Gastroesophageal sphincter (tissue), 4 donors: ENCODE results near the gene MYLK4. TPM values are rescaled to one million over a fixed set of nuclear protein-coding genes. Genes with fewer than 3 reads are reported as not detected.

Experiments
- ATAC-seq: fragments of 150-250 bp; one replicate; pipeline ENCODE4 v1.9.1; 2016; ENCODE audit warnings: mild to moderate bottlenecking, moderate library complexity
- H3K27ac ChIP-seq, 4 donors: fragments of 200-600 bp; sonication (generic) in 3 of 4; 1 replicate in 3 of 4; 2 replicates in 1 of 4; pipeline ENCODE4 v1.5.1; 2016 to 2019
- H3K27me3 ChIP-seq: fragments of 200-600 bp; sonication (generic); one replicate; pipeline ENCODE4 v1.5.1; 2019
- H3K36me3 ChIP-seq, 2 donors: fragments of 200-600 bp; sonication (generic); one replicate each; pipeline ENCODE4 v1.5.1; 2019; ENCODE audit warnings: control low read depth in 1 of 2
- H3K4me1 ChIP-seq, 3 donors: fragments of 200-600 bp; sonication (generic); 1 replicate in 2 of 3; 2 replicates in 1 of 3; pipeline ENCODE4 v1.5.1; 2016 to 2019; ENCODE audit warnings: control low read depth in 2 of 3
- H3K4me3 ChIP-seq, 2 donors: fragments of 200-600 bp; sonication (generic); one replicate each; pipeline ENCODE4 v1.5.1; 2019; ENCODE audit warnings: mild to moderate bottlenecking in 1 of 2, moderate library complexity in 1 of 2
- H3K9me3 ChIP-seq, 3 donors: fragments of 200-600 bp; sonication (generic); one replicate each; pipeline ENCODE4 v1.5.1; 2017 to 2019; ENCODE audit warnings: control low read depth in 2 of 3
- EP300 ChIP-seq: sonication (generic); formaldehyde crosslinking; IDR thresholded peaks from one replicate; pipeline ENCODE4 v1.6.1; 2017; ENCODE audit warnings: antibody characterized with exemption, mild to moderate bottlenecking
- POLR2A ChIP-seq, 2 donors: fragments of 450-650 bp; IDR thresholded peaks; one replicate each; pipeline ENCODE4 v1.6.1; 2017; ENCODE audit warnings: antibody characterized with exemption in 2 of 2, mild to moderate bottlenecking in 2 of 2, moderate library complexity in 1 of 2
- POLR2AphosphoS5 ChIP-seq: sonication (generic); formaldehyde crosslinking; IDR thresholded peaks from one replicate; pipeline ENCODE4 v1.6.1; 2017; ENCODE audit warnings: antibody characterized with exemption
- WGBS, 2 donors: methylation state at CpG; one replicate each; pipeline ENCODE4 v1.1.5; 2018; ENCODE audit warnings: low coverage in 1 of 2; 5-methylcytosine and 5-hydroxymethylcytosine counted together
- total RNA-seq, 4 donors: library from RNA; depleted of rRNA; stranded (reverse); fragments of >200 nt; gene quantifications; one replicate each; pipeline ENCODE4 v1.1.0, GENCODE V29; 2016
- TF ChIP-seq, protein P1 (sequence below), 4 experiments: fragments of 200-600 bp in 2 of 4; fragments of 450-650 bp in 2 of 4; sonication (generic) in 1 of 4; IDR thresholded peaks; one replicate each; pipeline ENCODE4 v1.5.1; 2017 to 2019; ENCODE audit warnings: antibody characterized with exemption in 4 of 4, mild to moderate bottlenecking in 2 of 4, moderate library complexity in 2 of 4

Gene MYLK4
- total RNA-seq, 4 donors from 2014 or later, result 0.31 to 1.2 (median 0.56) TPM

DNA sequence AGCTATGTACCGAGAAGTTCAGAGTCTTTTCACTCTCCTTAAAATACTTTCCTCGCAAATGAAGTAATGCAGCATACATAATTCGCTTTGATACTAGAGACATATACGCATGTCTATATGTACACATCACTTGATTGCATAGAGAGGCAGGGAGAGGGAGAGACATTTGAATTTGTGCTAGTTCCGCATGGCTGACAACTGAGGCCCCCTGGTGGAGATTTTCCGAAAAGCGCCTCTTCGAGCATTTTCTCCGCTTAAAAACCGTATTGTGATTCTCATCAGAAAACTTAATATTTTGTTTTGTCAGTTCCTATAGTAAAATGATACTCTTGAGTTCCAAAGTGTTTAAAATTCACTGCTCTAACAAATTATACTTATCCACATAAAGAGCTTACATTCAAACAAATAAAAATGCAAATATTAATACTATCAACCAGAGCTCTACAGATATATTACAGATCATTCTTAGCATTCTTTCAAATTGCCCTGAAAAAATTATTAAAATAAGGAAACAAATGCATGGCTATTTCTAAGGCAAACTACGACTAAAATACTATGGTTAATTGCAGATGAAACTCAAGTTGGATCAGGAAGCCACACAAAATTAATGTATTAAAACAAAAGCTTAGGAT, 637 bp downstream of the MYLK4 start:
- H3K36me3 ChIP-seq, result no peaks in the 10 kb centered on the region
- H3K4me1 ChIP-seq, result peaks cover 0 to 5% (median 0%) of the 10 kb centered on the region in 3 donors
- TF ChIP-seq EP300 (no peak), POLR2AphosphoS5 (no peak), POLR2A (IDR thresholded peaks at IDR 0.05) (no peak)
- TF ChIP-seq, protein P1, sequence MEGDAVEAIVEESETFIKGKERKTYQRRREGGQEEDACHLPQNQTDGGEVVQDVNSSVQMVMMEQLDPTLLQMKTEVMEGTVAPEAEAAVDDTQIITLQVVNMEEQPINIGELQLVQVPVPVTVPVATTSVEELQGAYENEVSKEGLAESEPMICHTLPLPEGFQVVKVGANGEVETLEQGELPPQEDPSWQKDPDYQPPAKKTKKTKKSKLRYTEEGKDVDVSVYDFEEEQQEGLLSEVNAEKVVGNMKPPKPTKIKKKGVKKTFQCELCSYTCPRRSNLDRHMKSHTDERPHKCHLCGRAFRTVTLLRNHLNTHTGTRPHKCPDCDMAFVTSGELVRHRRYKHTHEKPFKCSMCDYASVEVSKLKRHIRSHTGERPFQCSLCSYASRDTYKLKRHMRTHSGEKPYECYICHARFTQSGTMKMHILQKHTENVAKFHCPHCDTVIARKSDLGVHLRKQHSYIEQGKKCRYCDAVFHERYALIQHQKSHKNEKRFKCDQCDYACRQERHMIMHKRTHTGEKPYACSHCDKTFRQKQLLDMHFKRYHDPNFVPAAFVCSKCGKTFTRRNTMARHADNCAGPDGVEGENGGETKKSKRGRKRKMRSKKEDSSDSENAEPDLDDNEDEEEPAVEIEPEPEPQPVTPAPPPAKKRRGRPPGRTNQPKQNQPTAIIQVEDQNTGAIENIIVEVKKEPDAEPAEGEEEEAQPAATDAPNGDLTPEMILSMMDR (IDR thresholded peaks at IDR 0.05), result peak; percentile 73 to 85 (median 76)
- H3K27ac ChIP-seq, result no peak overlapping the region
- H3K9me3 ChIP-seq, result no peaks in the 10 kb centered on the region
- H3K4me3 ChIP-seq, result no peak overlapping the region
- 2 to 5% methylated on average over 11 of the region's 11 CpGs for WGBS, 2 donors
- H3K27me3 ChIP-seq, result no peaks in the 10 kb centered on the region
- ATAC-seq, result no peak

DNA sequence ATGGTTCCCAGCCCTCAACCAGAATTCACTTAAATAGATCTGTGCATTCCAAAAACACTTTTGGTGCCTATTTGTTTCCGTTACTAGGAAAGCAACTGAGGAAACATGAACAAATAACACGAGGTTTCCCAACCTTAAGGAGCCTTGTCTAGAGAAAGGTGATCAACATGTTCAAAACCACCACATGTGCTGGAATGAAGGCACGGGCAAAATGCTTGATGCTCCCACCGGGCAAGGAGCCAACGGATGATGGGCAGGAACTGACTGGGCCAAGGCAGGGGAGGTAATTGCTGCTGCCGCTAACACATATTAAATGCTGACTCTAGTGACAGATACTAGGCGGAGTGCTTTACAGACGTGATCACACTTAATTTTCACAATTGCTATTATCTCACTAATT, 2.5 kb downstream of the MYLK4 start:
- 81% methylated on average over 8 of the region's 8 CpGs for WGBS, 2 donors
- ATAC-seq, result no peak
- Histone ChIP-seq H3K4me3 (no peak overlapping the region), H3K27me3 (no peaks in the 10 kb centered on the region), H3K9me3 (no peaks in the 10 kb centered on the region), H3K27ac (no peak overlapping the region), H3K4me1 (peaks cover 0 to 18% (median 0%) of the 10 kb centered on the region in 3 donors), H3K36me3 (no peaks in the 10 kb centered on the region)
- no peak for TF ChIP-seq EP300
- TF ChIP-seq POLR2A (IDR thresholded peaks at IDR 0.05), result no peak
- TF ChIP-seq, protein P1 (IDR thresholded peaks at IDR 0.05), result no peak
- no peak for TF ChIP-seq POLR2AphosphoS5

DNA sequence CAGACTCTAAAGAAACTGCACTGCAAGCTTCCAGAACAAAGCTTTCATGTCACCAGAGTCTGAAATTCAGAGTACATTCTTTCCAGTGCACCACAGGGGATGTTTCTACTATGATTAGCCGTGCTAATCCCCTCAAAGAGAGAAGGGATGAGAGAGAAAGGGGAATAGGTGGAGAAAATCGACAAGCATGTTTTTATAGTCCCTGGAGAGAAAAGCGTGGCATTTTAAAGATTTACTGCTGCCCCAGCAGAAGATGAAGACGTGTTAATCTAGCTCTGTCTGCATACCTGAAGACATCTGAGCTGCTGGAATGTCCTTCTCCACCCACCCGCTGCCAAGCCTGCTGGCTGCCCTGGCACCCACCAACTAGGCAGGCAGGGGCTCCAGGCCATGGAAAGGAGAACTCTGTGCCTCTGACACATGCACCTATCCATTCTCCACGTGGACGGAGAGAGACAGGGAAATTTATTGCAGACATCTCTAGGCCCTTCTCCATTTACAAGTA, 4.1 kb downstream of the MYLK4 start:
- Histone ChIP-seq H3K36me3 (no peaks in the 10 kb centered on the region), H3K27me3 (no peaks in the 10 kb centered on the region), H3K27ac (no peak overlapping the region), H3K4me3 (no peak overlapping the region), H3K9me3 (no peaks in the 10 kb centered on the region), H3K4me1 (peaks cover 0 to 18% (median 0%) of the 10 kb centered on the region in 3 donors)
- TF ChIP-seq EP300 (no peak), POLR2A (IDR thresholded peaks at IDR 0.05) (no peak), POLR2AphosphoS5 (no peak)
- TF ChIP-seq, protein P1 (IDR thresholded peaks at IDR 0.05), result no peak
- 49 to 64% methylated on average over 2 to 5 of the region's 7 CpGs for WGBS, 2 donors
- ATAC-seq, result no peak

DNA sequence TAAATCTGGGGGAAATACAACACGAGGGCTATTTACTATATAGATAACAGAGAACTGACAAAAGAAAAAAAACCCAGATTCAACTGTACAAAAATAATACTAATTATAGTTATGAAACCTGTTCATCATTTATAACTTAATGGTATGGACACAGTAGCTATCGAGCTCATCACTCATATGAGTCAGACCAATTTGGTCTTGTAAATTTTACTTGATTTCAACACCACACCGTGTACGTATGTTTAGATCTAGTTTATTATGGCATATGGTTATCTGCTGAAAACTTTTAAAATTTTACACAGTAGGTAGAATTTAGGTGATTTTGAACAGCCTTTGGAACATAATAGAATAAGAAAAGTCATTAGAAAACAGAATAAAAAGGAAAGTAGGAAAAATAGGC, 5.5 kb downstream of the MYLK4 start:
- no peaks in the 10 kb centered on the region for H3K36me3 ChIP-seq
- H3K27me3 ChIP-seq, result no peaks in the 10 kb centered on the region
- no peak overlapping the region for H3K4me3 ChIP-seq
- no peak overlapping the region for H3K27ac ChIP-seq
- ATAC-seq, result no peak
- WGBS, 2 donors, result 86 to 93% methylated on average over 4 of the region's 4 CpGs
- TF ChIP-seq POLR2AphosphoS5 (no peak), EP300 (no peak), POLR2A (IDR thresholded peaks at IDR 0.05) (no peak)
- TF ChIP-seq, protein P1 (IDR thresholded peaks at IDR 0.05), result no peak
- H3K4me1 ChIP-seq, result peaks cover 0 to 18% (median 0%) of the 10 kb centered on the region in 3 donors
- H3K9me3 ChIP-seq, result no peaks in the 10 kb centered on the region

DNA sequence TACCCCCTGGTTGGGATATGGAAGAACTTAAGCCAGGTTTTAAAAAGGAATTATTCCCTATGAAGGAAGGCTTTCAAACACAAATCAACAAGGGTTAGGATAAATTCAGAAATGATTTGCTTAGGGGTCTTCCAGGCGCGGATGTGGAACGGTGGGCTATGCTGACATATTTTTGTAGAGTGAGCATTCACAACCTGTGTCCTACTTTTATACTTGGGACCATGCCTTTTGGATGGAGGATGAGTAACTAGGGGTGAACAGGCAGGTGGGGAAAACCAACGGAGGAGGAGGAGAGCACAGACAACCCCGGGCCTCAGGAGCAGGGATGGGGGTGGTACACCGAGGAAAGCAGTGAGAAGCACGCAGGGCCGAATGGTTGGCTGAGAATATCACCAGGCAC, 5.9 kb downstream of the MYLK4 start:
- TF ChIP-seq POLR2A (IDR thresholded peaks at IDR 0.05) (no peak), POLR2AphosphoS5 (no peak), EP300 (no peak)
- TF ChIP-seq, protein P1 (IDR thresholded peaks at IDR 0.05), result no peak
- H3K36me3 ChIP-seq, result no peaks in the 10 kb centered on the region
- no peak overlapping the region for H3K27ac ChIP-seq
- no peak overlapping the region for H3K4me3 ChIP-seq
- WGBS, 2 donors, result 87 to 100% methylated on average over 4 to 8 of the region's 8 CpGs
- H3K4me1 ChIP-seq, result peaks cover 0 to 16% (median 0%) of the 10 kb centered on the region in 3 donors
- no peak for ATAC-seq
- no peaks in the 10 kb centered on the region for H3K9me3 ChIP-seq
- no peaks in the 10 kb centered on the region for H3K27me3 ChIP-seq
